Activated naive CD4-positive, alpha-beta T cell treated with Interleukin-2 at 50 U/mL for 16 hours (primary cell): ENCODE data around the gene BCOR.

Source experiments
- DNase-seq: peaks from one replicate; pipeline ENCODE4 v3.0.0-alpha.2; 2020

The BCOR gene

DNA sequence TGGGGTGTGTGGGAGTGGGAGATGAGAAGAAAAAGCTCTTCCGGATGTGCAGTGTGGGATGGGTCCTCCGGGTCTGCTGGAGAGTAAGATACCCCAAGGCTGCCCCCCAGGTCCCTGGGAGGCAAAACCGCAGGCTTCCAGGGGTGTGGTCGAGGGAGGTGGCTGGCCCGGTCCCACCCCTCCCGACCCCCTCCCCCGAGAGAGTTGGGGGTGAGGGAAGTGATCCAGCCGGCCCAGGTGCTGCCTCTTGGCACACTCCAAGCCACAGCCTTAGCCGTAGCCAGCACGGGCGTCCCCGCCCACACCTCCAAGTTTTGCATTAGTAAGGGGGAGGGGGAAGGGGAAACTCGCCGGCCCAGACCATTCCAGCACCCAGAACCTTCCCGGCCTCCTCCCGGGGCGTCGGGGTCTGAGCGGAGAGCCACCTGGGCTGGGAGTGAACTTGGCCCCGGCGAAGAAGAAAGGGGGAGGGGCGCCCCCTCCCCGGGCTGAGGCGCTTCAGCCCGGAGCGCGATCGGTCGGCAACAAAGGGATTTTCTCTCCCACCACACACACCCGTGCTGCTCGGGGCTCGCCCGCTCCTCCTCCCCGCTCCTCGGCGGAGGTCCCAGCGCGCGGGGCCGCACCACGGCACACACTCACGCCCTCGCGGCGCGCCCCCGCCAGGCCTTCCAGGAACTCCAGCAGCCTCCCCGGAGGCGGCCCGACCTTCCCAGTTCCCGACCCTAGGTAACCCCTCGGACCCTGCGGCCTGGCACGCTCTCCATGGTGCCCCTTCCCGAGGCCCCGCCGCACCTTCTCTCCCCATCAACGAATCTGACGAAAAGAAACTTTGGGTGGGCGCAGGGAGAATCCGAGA lies 14.4 kb downstream of the BCOR start:
- peak; percentile 20 for DNase-seq

DNA sequence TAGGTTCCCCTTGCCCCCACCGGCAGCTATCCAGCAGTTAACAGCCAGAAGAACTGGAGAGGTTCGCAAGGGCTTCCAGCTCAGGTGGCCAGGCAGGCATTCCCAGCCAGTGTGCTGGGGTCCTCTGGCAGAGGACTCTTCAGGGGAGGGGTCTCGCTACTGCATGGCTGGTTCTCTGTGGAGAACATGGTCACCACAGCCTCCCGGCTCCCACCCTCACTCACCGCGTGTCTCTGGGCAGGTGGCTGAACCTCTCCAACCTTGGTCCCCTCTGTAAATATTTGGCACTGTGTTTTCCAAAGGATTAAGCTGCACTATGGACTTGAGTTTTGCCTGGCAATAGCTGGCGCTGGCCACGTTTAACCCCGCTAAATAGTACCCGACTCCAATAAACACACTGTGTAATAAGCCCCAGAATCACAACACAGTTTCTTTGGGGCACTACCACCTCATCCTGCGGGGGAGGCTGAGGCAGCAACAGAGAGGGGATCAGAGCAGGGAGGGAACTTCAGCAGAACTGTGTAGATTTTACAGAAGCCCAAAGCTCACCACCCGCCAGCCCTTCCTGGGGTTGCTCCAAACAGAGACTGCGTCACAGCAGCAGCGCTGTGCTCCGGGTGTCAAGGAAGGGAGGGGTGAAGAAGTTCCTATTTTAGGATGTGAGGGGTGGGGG lies 15.2 kb downstream of the BCOR start:
- no peak for DNase-seq

GRCh38 chrX:40081679-40082068 lies 16.1 kb downstream of the BCOR start:
- no peak for DNase-seq

DNA sequence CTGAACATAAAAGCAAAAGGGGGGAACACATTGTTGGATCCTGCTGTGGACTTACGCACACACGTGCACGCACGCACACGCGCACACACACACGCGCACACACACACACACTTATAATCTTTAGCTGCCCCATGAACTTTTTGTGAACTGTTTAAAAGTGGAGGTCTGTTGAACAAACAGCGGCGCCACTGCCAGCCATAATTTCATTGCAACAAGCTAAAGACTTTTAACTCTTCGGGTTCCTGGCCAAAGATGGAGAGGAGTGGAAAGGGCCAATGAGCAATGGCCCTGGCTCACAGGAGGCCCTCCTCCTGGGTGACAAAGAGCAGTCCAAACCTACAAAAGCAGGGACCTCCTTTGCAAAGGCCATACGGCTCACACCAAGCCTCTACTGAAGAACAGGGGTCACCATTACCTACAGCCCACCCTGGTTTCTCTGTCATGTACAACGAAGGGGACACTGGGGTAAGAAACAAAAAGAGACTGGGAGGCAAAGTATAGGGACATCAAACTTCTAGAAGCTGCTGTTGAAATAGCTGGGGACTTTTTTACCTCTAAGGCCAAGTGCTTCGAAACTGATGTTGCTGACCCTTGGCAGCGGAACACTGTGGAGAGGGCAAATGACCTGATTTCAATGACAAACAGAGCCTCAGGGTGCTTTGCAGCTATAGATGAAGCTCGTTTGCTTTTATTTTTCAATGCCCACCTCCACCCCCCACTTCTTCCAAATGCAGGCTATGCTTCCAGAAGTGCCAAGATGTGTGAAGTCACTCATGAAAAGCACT lies 16.7 kb downstream of the BCOR start:
- no peak for DNase-seq

GRCh38 chrX:40079572-40079971 lies 18.2 kb downstream of the BCOR start:
- no peak for DNase-seq

GRCh38 chrX:40078489-40079227 lies 19.1 kb downstream of the BCOR start:
- no peak for DNase-seq

DNA sequence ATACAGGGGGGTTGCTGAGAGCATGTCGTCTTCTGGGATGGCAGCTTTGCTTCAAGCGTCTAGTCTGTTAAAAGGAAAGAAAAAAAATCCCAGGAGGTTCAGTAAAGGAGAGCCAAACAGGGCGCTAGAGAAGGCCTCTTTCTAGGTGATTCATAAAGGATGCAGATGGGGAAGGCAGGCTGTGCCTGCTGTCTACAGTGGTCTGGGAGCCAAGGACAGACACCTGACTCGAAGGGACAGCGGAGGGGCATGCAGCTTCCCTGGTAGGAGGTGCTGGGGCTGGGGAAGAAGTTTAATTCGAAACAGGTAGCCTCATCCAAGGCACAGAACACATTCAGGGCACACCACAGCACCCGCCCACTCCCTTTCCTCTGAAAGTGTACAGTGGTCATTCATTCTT lies 19.9 kb downstream of the BCOR start:
- DNase-seq: no peak

DNA sequence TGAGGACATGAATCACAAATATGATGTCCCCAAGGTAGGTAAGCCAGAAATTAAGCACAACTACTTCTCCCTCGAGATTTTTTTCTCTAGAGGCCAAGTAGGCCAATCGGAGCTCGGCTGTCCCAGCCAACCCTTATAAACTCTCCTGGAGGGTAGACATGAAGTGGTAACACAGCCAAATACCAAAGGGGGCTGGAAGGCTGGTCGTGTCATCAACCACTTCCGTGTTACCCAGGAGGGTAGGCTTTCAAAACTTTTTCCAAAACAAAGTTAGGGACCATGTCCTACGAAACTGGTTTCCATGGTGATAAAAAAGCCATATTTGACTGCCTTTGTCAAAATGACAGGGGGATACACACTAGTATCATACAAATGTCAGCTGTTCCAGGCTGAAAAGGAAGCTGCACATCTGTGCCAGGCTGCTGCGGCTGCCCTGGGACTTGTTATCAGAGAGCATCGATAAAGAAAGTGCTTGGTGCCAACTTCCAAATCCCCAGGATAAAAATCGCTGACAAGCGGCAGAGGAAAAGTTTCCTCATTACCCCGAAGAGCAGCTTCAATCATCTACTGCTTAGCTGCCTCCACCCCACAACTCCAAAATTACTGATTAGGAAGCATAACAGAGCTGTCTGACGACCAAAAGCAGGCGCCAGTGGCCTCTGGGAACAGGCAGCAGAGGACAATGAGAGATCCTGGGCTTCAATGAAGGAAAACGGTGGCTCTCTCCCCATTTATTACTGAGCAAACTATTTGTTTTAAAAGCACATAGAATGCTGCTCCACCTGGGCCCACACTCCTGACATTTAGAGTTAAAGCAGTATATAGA lies 20.8 kb downstream of the BCOR start:
- DNase-seq: no peak

GRCh38 chrX:40074959-40075332 lies 22.8 kb downstream of the BCOR start:
- no peak for DNase-seq

DNA sequence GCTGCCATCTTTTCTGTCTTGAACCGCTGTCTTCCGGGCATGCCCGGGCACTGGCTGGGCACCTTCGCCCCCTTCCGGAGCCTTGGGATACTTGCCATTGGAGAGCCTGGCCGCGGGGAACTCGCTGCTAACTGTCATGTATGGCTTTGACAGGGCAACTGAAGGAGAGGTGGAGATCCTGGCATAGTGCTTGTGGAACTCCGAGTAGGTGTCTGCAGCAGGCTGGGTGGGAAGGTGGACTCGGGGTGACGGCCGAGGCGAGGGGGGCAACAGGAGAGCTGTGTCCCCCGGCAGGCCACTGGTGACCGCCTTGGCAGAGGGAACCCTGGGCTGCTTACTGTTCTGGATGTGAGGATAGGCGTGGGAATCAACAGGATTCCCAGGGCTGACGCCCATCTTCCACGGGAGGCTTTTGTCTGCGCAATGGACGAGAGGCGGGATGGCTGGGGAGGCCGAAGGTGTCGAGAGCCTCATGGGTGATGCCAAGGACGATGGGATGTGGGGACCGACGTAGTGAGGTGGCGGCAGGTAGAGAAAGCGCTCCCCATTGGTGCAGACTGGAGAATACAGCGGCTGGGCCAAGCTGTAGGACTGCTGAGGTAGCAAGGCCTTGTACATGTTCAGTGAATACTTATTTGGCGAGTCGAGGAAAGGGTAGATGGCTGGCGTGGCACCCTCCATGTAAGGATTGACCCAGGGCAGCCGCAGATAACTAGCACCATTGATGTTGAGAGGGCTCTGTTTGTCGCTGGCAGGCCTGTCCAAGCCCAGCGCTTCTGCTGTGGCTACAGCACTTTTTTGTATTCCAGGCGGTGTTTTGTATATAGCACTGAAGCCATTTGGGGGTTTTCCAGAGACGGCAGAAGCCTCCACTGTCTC lies 23.4 kb downstream of the BCOR start:
- no peak for DNase-seq

- no peak for DNase-seq
Observed at GRCh38 chrX:40073439-40074054, 24.2 kb downstream of the BCOR start.

DNA sequence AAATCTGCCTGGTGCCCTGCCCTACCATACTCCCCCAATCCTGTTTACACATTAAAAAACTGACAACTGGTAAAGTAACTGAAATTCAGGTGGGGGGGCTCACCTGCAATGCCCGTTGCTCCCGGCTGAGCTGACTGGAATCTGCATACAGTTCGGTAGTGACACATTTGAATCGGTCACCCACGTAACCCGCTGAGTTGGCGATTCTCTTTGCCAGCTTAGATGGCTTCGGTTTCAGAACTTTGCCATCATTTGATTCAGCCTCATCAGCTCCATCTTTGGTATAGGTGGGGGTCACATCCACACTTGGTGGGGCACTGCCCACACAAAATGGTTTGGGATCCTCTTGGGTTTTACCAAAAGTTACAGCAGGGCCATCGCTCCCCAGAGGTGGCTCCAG lies 25.5 kb downstream of the BCOR start:
- no peak for DNase-seq

DNA sequence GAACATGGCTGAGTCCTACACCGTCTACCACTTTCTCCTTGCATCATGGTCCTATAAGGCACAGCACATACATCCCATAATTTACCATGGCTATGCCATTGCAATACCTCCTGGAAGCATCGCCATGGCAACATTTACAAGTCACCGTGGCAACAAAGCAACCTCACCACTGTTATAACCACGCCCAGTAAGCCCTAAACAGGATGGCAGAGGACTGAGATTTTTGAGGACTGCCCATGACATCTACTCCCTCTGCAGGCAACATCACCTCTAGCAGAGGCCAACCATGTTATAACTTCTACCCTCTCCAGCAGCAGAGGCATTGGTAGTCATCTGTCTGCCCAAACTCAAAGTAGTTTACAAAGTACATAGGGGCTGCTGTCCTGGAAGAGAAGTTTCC lies 29.7 kb downstream of the BCOR start:
- no peak for DNase-seq

GRCh38 chrX:40066700-40067099 lies 31.1 kb downstream of the BCOR start:
- no peak for DNase-seq

DNA sequence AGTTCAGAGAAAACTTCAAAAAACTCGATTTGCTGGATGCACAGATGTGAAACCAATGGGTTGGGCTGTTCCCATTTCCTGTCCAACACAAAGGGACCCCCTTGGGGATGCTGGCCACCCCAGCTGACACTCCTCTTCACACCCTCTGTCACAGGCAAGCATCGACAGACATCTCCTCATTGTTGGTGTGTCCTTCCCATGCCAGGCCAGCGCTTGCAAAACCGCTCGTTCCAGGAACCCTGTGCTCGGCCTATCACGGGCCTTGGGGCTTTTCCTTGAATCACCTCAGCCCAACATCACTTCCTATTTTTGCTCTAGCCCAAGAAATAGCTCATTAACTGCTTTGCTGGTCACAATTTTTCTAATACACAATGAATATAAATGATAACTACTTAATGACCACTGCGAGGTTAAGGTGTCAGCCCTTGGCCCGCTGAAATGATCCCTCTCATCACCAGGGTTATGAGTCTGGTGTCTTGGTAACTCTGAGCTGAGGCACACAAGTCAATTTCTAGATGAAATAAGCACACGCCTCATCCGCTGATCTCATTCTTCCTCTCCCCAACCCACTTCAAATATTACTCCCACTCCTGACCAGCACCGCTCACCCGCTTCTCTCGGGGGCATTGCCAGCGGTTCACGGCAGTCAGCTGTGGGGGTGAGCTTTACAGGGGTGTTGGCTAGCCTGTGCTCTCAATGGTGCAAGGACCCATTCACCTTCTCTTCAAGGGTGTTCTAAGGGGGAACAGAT lies 32.3 kb downstream of the BCOR start:
- peak; percentile 16 for DNase-seq

GRCh38 chrX:40064055-40064597 lies 33.6 kb downstream of the BCOR start:
- no peak for DNase-seq

DNA sequence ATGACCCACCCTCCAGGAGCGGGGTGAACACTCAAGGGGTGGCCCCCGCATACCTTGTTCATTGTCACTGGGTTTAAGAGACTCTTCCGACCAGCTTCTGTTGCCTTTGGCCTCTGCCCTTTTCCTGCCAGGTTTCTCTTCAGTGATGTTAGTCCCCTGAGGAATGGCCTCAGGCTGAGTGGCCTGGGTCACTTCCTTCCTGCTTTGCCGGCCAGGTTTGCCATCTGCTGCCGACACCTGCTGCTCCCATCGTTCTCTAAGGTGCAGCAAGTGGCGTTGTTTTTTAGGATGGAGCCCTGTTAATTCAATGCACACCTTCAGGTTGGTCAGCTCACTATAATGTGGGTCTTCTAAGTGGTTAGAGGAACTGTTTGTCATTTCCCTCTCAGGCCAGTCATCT lies 34.2 kb downstream of the BCOR start:
- DNase-seq: no peak

GRCh38 chrX:40062525-40063155 lies 35.1 kb downstream of the BCOR start:
- no peak for DNase-seq
